HCT116 (cell line): Measurements from ENCODE around the gene SLC25A3. TPM values are rescaled to one million over a fixed set of nuclear protein-coding genes. Genes with fewer than 3 reads are reported as not detected.

Source experiments
- ATAC-seq: fragments of 200-7000 bp; cut with Tn5 transposase; 2 replicates; pipeline ENCODE4 v1.9.1; 2020; ENCODE audit warnings: mild to moderate bottlenecking, moderate library complexity
- BruUV-seq: library from RNA; stranded (reverse); fragments of 400-500 nt; replicated peaks from 2 replicates; lab custom pipeline; 2021; lab: Mats Ljungman, UMichigan
- CTCF ChIA-PET: fragments of 300-600 bp; sonication (Branson Sonifier 250); formaldehyde crosslinking; loops from one replicate; lab custom pipeline; 2021; ENCODE audit warnings: antibody characterized with exemption; lab: Charles Lee
- POLR2A ChIA-PET: fragments of 300-600, 350-600 bp; sonication (Branson Sonifier 250); formaldehyde crosslinking; loops from one replicate; lab custom pipeline; 2021; ENCODE audit warnings: antibody characterized with exemption; lab: Charles Lee
- RAD21 ChIA-PET, 2 experiments: fragments of 300-600 bp; sonication (Branson Sonifier 250); formaldehyde crosslinking; loops; one replicate each; lab custom pipeline; 2023; ENCODE audit warnings: low total read pairs in 2 of 2; ENCODE audit not compliant: uncharacterized antibody in 2 of 2, unreplicated experiment in 2 of 2, low non-redundant PET in 1 of 2; lab: Charles Lee
- DNase-seq: peaks from one replicate; pipeline ENCODE4 v3.0.0-alpha.2; 2010; ENCODE audit warnings: low read depth, low spot score
- H2AFZ ChIP-seq: fragments of 200-600 bp; shearing (Covaris generic), sonication (generic); 2 replicates; pipeline ENCODE4 v1.6.1; 2017; ENCODE audit warnings: low read depth, mixed run types, mixed read lengths, antibody characterized with exemption, low read length; ENCODE audit not compliant: poor library complexity, severe bottlenecking
- H3K27ac ChIP-seq: 2 replicates; pipeline ENCODE4 v1.5.1; 2012; ENCODE audit warnings: low read depth, low read length
- H3K27me3 ChIP-seq: fragments of 200-600 bp; sonication (generic); 2 replicates; pipeline ENCODE4 v1.6.1; 2016; ENCODE audit warnings: mixed run types, low read length, mixed read lengths; ENCODE audit not compliant: insufficient read depth
- H3K36me3 ChIP-seq, 2 experiments: fragments of 200-500 bp in 1 of 2; fragments of 200-600 bp in 1 of 2; sonication (Bioruptor generic) in 1 of 2; sonication (generic) in 1 of 2; 2 replicates each; pipeline versions ENCODE4 v1.5.1 to v1.6.1; 2014 to 2016; ENCODE audit warnings: low read length in 2 of 2, inconsistent platforms in 1 of 2, mixed read lengths in 1 of 2, mixed run types in 1 of 2; ENCODE audit not compliant: insufficient read depth in 2 of 2, control insufficient read depth in 1 of 2
- H3K4me1 ChIP-seq, 2 experiments: fragments of 200-600 bp in 1 of 2; sonication (generic) in 1 of 2; 2 replicates each; pipeline versions ENCODE4 v1.5.1 to v1.6.1; 2012 to 2017; ENCODE audit warnings: low read length in 2 of 2, inconsistent platforms in 1 of 2, mild to moderate bottlenecking in 1 of 2, mixed read lengths in 1 of 2, mixed run types in 1 of 2, moderate library complexity in 1 of 2; ENCODE audit not compliant: insufficient read depth in 2 of 2, control insufficient read depth in 1 of 2
- H3K4me2 ChIP-seq: fragments of 200-600 bp; sonication (generic); 2 replicates; pipeline ENCODE4 v1.6.1; 2017; ENCODE audit warnings: mixed run types, low read length, mixed read lengths
- H3K4me3 ChIP-seq, 2 experiments: fragments of 200-600 bp in 1 of 2; sonication (generic) in 1 of 2; replicated peaks in 1 of 2; 2 replicates each; pipeline ENCODE4 v1.5.1; 2011 to 2016; ENCODE audit warnings: low read length in 2 of 2, control low read depth in 1 of 2, low read depth in 1 of 2, mild to moderate bottlenecking in 1 of 2, mixed read lengths in 1 of 2, mixed run types in 1 of 2
- H3K79me2 ChIP-seq: fragments of 200-600 bp; sonication (generic); 2 replicates; pipeline ENCODE4 v1.6.1; 2017; ENCODE audit warnings: mild to moderate bottlenecking, mixed run types, low read length, moderate library complexity, mixed read lengths; ENCODE audit not compliant: insufficient read depth
- H3K9ac ChIP-seq: fragments of 200-600 bp; sonication (generic); 2 replicates; pipeline ENCODE4 v1.6.1; 2016; ENCODE audit warnings: low read length, mixed read lengths
- H3K9me2 ChIP-seq: fragments of 200-600 bp; sonication (generic), shearing (Covaris generic); 2 replicates; pipeline ENCODE4 v1.6.1; 2017; ENCODE audit warnings: mixed run types, mild to moderate bottlenecking, moderate library complexity; ENCODE audit not compliant: insufficient read depth
- H3K9me3 ChIP-seq, 2 experiments: fragments of 200-500 bp in 1 of 2; fragments of 200-600 bp in 1 of 2; sonication (Bioruptor generic) in 1 of 2; sonication (generic) in 1 of 2; 2 replicates each; pipeline ENCODE4 v1.6.1; 2014 to 2017; ENCODE audit warnings: low read length in 2 of 2, mixed read lengths in 2 of 2, inconsistent platforms in 1 of 2, low read depth in 1 of 2, mild to moderate bottlenecking in 1 of 2, mixed run types in 1 of 2, moderate library complexity in 1 of 2; ENCODE audit not compliant: control insufficient read depth in 1 of 2, insufficient read depth in 1 of 2
- H4K20me1 ChIP-seq: fragments of 200-600 bp; sonication (generic), shearing (Covaris generic); 2 replicates; pipeline ENCODE4 v1.6.1; 2017; ENCODE audit warnings: mixed run types, mild to moderate bottlenecking, moderate library complexity; ENCODE audit not compliant: insufficient read depth
- ATF3 ChIP-seq: IDR thresholded peaks from 2 replicates; pipeline ENCODE4 v1.6.1; 2012
- CBX3 ChIP-seq: IDR thresholded peaks from 2 replicates; pipeline ENCODE4 v1.6.1; 2012; ENCODE audit warnings: low read depth
- CEBPB ChIP-seq: IDR thresholded peaks from 2 replicates; pipeline ENCODE4 v1.6.1; 2012; ENCODE audit warnings: low read depth
- EGR1 ChIP-seq: IDR thresholded peaks from 2 replicates; pipeline ENCODE4 v1.6.1; 2012; ENCODE audit warnings: low read depth
- ELF1 ChIP-seq: IDR thresholded peaks from 2 replicates; pipeline ENCODE4 v1.6.1; 2012; ENCODE audit warnings: low read depth, borderline replicate concordance
- EZH2 ChIP-seq: fragments of 200-600 bp; sonication (generic); IDR thresholded peaks from 2 replicates; pipeline ENCODE4 v1.6.1; 2017; ENCODE audit warnings: antibody characterized with exemption, mixed run types
- EZH2phosphoT487 ChIP-seq: fragments of 200-600 bp; IDR thresholded peaks from 2 replicates; pipeline ENCODE4 v1.6.1; 2018; ENCODE audit warnings: antibody characterized with exemption, borderline replicate concordance
- FOSL1 ChIP-seq: IDR thresholded peaks from 2 replicates; pipeline ENCODE4 v1.6.1; 2012; ENCODE audit warnings: low read depth
- MAX ChIP-seq: IDR thresholded peaks from 2 replicates; pipeline ENCODE4 v1.6.1; 2012
- POLR2A ChIP-seq: IDR thresholded peaks from 2 replicates; pipeline ENCODE4 v1.7.0; 2011; ENCODE audit warnings: borderline replicate concordance; ENCODE audit not compliant: insufficient read depth, insufficient read length; ENCODE audit errors: extremely low read depth
- POLR2AphosphoS5 ChIP-seq: IDR thresholded peaks from 2 replicates; pipeline ENCODE4 v1.6.1; 2011; ENCODE audit warnings: mild to moderate bottlenecking, low read depth, low read length, moderate library complexity
- RAD21 ChIP-seq: IDR thresholded peaks from 2 replicates; pipeline ENCODE4 v1.6.1; 2012; ENCODE audit warnings: low read depth, mild to moderate bottlenecking
- REST ChIP-seq: IDR thresholded peaks from 2 replicates; pipeline ENCODE4 v1.6.1; 2012; ENCODE audit warnings: low read depth
- SRF ChIP-seq: IDR thresholded peaks from 2 replicates; pipeline ENCODE4 v1.6.1; 2012; ENCODE audit warnings: low read depth
- TCF7L2 ChIP-seq: IDR thresholded peaks from 2 replicates; pipeline ENCODE4 v1.7.0; 2011; ENCODE audit warnings: borderline replicate concordance, inconsistent platforms; ENCODE audit not compliant: insufficient read depth, insufficient read length; ENCODE audit errors: extremely low read depth
- YY1 ChIP-seq: IDR thresholded peaks from 2 replicates; pipeline ENCODE4 v1.6.1; 2011; ENCODE audit warnings: low read length, low read depth, moderate library complexity, mild to moderate bottlenecking; ENCODE audit not compliant: insufficient replicate concordance; ENCODE audit errors: extremely low read depth
- ZBTB33 ChIP-seq: IDR thresholded peaks from 2 replicates; pipeline ENCODE4 v1.6.1; 2011; ENCODE audit warnings: mild to moderate bottlenecking, low read length, moderate library complexity; ENCODE audit not compliant: insufficient replicate concordance; ENCODE audit errors: extremely low read depth
- ZFX ChIP-seq: fragments of 450-650 bp; IDR thresholded peaks from 2 replicates; pipeline ENCODE4 v1.6.1; 2017
- ZNF274 ChIP-seq: fragments of 200-500 bp; sonication (Bioruptor generic); IDR thresholded peaks from 2 replicates; pipeline ENCODE4 v1.6.1; 2014; ENCODE audit warnings: mild to moderate bottlenecking, low read depth, low read length, inconsistent platforms
- intact Hi-C: fragments of 100-400 bp; cut with micrococcal nuclease; formaldehyde crosslinking; loops from 2 replicates; pipeline ENCODE4 v1.10.0; 2022
- total RNA-seq: library from RNA; stranded (reverse); gene quantifications from one replicate; pipeline ENCODE4 v1.2.1, GENCODE V29; 2021; ENCODE audit not compliant: unreplicated experiment

The SLC25A3 gene
- total RNA-seq, 1 experiment from 2014 or later: 927 TPM

GRCh38 chr12:98549371-98550110 lies 43.9 kb upstream of the SLC25A3 start:
- ChIA-PET POLR2A (no interaction called here), CTCF (no interaction called here)
- H3K36me3 ChIP-seq: peaks cover 22 to 39% of the 10 kb centered on the region in 2 experiments

More at GRCh38 chr12:98549371-98550110, 43.9 kb upstream of the SLC25A3 start:
- Histone ChIP-seq H3K79me2 (peaks cover 19% of the 10 kb centered on the region), H3K27ac (no peak overlapping the region), H3K9me2 (no peaks in the 10 kb centered on the region), H3K9me3 (no peaks in the 10 kb centered on the region), H2AFZ (no peak overlapping the region), H3K4me1 (no peaks in the 10 kb centered on the region), H3K4me2 (no peak overlapping the region), H3K9ac (no peak overlapping the region), H4K20me1 (0 out of 2 replicates have a peak, but pooled peaks cover 3% of the 10 kb centered on the region), H3K27me3 (no peaks in the 10 kb centered on the region), H3K4me3 (no peak overlapping the region)
- BruUV-seq: no TSS peak
- ATAC-seq (no peak), DNase-seq (no peak)
- no peak for TF ChIP-seq POLR2AphosphoS5
- no peak for TF ChIP-seq ELF1
- TF ChIP-seq EZH2phosphoT487: no peak
- no peak for TF ChIP-seq ZFX
- TF ChIP-seq TCF7L2: no peak
- no peak for TF ChIP-seq ZNF274
- no peak for TF ChIP-seq EGR1
- no peak for TF ChIP-seq EZH2
- no peak for TF ChIP-seq CEBPB
- no peak for TF ChIP-seq SRF
- TF ChIP-seq ATF3: no peak
- no peak for TF ChIP-seq REST
- no peak for TF ChIP-seq RAD21
- TF ChIP-seq FOSL1: no peak
- TF ChIP-seq MAX: no peak
- no peak for TF ChIP-seq CBX3
- no peak for TF ChIP-seq YY1
- TF ChIP-seq ZBTB33: no peak
- TF ChIP-seq POLR2A: no peak
- RAD21 ChIA-PET: no interaction called here
- intact Hi-C loops: no loop called here
